GM21723 (cell line): ENCODE results near the gene GPALPP1.
"Not testable (repeated sequence)": the region's sequence is repeated elsewhere in the genome, so short reads cannot be mapped to it uniquely, and the experiment has no call there.

Experiments
- ATAC-seq: cut with Tn5 transposase; IDR thresholded peaks from one replicate; pipeline ENCODE4 v1.9.1; 2021; ENCODE audit warnings: mild to moderate bottlenecking, moderate library complexity; ENCODE audit not compliant: unreplicated experiment

GPALPP1 gene

GRCh38 chr13:44989071-44989889 is at the start of gene GPALPP1, which contains the start of gene NUFIP1:
Gene GPALPP1, plus strand, starts transcription at chr13:44989538. Its CDS starts 117 bp downstream, at chr13:44989655.
Gene NUFIP1, minus strand, starts transcription at chr13:44989471. Its CDS starts 35 bp downstream, at chr13:44989436.
- peak; percentile 98 for ATAC-seq

- ATAC-seq = not testable (repeated sequence)
These were observed 45.9 kb upstream of the GPALPP1 start for GRCh38 chr13:44943411-44943810.

GRCh38 chr13:44951184-44951583 is 38.2 kb upstream of the GPALPP1 start:
- ATAC-seq = no peak

- no peak for ATAC-seq
These were observed 36.7 kb upstream of the GPALPP1 start for GRCh38 chr13:44952671-44953070.

GRCh38 chr13:44954224-44954623 is 35.1 kb upstream of the GPALPP1 start:
- no peak for ATAC-seq

- no peak for ATAC-seq
These were observed 33.9 kb upstream of the GPALPP1 start for GRCh38 chr13:44955406-44955805.

GRCh38 chr13:44961997-44962396 is 27.3 kb upstream of the GPALPP1 start:
- ATAC-seq = no peak

- no peak for ATAC-seq
These were observed 21.5 kb upstream of the GPALPP1 start for GRCh38 chr13:44967704-44968433.

- no peak for ATAC-seq
These were observed 20.9 kb upstream of the GPALPP1 start for GRCh38 chr13:44968434-44968815.

- no peak for ATAC-seq
These were observed 19.5 kb upstream of the GPALPP1 start for GRCh38 chr13:44969551-44970484.

- no peak for ATAC-seq
These were observed 17.4 kb upstream of the GPALPP1 start for GRCh38 chr13:44971656-44972595.

GRCh38 chr13:44972956-44973581 is 16.3 kb upstream of the GPALPP1 start:
- ATAC-seq = no peak

GRCh38 chr13:44974056-44974793 is 15.1 kb upstream of the GPALPP1 start:
- ATAC-seq = no peak

GRCh38 chr13:44976196-44976595 is 13.1 kb upstream of the GPALPP1 start:
- ATAC-seq = no peak

GRCh38 chr13:44976949-44977583 is 12.3 kb upstream of the GPALPP1 start:
- ATAC-seq = no peak

- no peak for ATAC-seq
These were observed 11.0 kb upstream of the GPALPP1 start for GRCh38 chr13:44978328-44978727.

- ATAC-seq = no peak
These were observed 603 bp downstream of the GPALPP1 start for GRCh38 chr13:44989941-44990340.

GRCh38 chr13:45003417-45003816 is 14.1 kb downstream of the GPALPP1 start:
- no peak for ATAC-seq
